HL-60 (cell line): ENCODE results near the gene NRG4.
"Not testable (repeated sequence)": the region's sequence is repeated elsewhere in the genome, so short reads cannot be mapped to it uniquely, and the experiment has no call there.

ENCODE experiments used
- DNase-seq, 2 experiments: peaks; one replicate each; pipeline ENCODE4 v3.0.0-alpha.2; 2010 to 2020; ENCODE audit warnings: low read depth in 1 of 2, low spot score in 1 of 2
- H3K27ac ChIP-seq: fragments of 250-450 bp; sonication (Bioruptor Pico); replicated peaks from 2 replicates; pipeline ENCODE4 v1.5.1; 2020; ENCODE audit warnings: mild to moderate bottlenecking, moderate library complexity
- H3K27me3 ChIP-seq: fragments of 250-450 bp; sonication (Bioruptor Pico); 2 replicates; pipeline ENCODE4 v1.5.1; 2021; ENCODE audit warnings: mild to moderate bottlenecking, moderate library complexity; ENCODE audit not compliant: insufficient read depth, poor library complexity, severe bottlenecking
- H3K4me3 ChIP-seq: replicated peaks from 2 replicates; pipeline ENCODE4 v1.5.1; 2011; ENCODE audit warnings: mild to moderate bottlenecking, control low read depth, low read length; ENCODE audit not compliant: insufficient read depth
- CTCF ChIP-seq: IDR thresholded peaks from one replicate; pipeline ENCODE4 v1.5.1; 2011; ENCODE audit warnings: low read length, control low read depth, inconsistent platforms; ENCODE audit not compliant: insufficient read depth
- GABPA ChIP-seq: IDR thresholded peaks from 2 replicates; pipeline ENCODE4 v1.6.1; 2012; ENCODE audit warnings: low read depth
- POLR2AphosphoS5 ChIP-seq: IDR thresholded peaks from 2 replicates; pipeline ENCODE4 v1.6.1; 2012; ENCODE audit warnings: low read depth
- REST ChIP-seq: IDR thresholded peaks from 2 replicates; pipeline ENCODE4 v1.6.1; 2012; ENCODE audit warnings: low read depth; ENCODE audit not compliant: insufficient replicate concordance
- SPI1 ChIP-seq: IDR thresholded peaks from 2 replicates; pipeline ENCODE4 v1.6.1; 2012; ENCODE audit warnings: low read depth, mild to moderate bottlenecking, borderline replicate concordance

NRG4 gene

GRCh38 chr15:75916978-75917377 lies 95.2 kb downstream of the NRG4 start:
- no peak for DNase-seq
- H3K4me3 ChIP-seq = no peak overlapping the region
- H3K27me3 ChIP-seq = no peaks in the 10 kb centered on the region
- no peak overlapping the region for H3K27ac ChIP-seq
- TF ChIP-seq REST (no peak), CTCF (no peak), POLR2AphosphoS5 (no peak), SPI1 (no peak), GABPA (no peak)

GRCh38 chr15:75910355-75910754 lies 101.9 kb downstream of the NRG4 start:
- DNase-seq, H3K4me3 ChIP-seq, H3K27ac ChIP-seq, H3K27me3 ChIP-seq: not testable (repeated sequence)

- no peak for DNase-seq
- H3K27ac ChIP-seq = no peak overlapping the region
- TF ChIP-seq GABPA = no peak
- TF ChIP-seq CTCF = no peak
- TF ChIP-seq SPI1 = no peak
- TF ChIP-seq REST = no peak
- TF ChIP-seq POLR2AphosphoS5 = no peak
- H3K4me3 ChIP-seq = no peak overlapping the region
- no peaks in the 10 kb centered on the region for H3K27me3 ChIP-seq
Measured at GRCh38 chr15:75905231-75905630, 107.0 kb downstream of the NRG4 start.

- DNase-seq = peak; percentile 92 to 94
- no peaks in the 10 kb centered on the region for H3K27me3 ChIP-seq
- peak within 1 kb of the TSS; percentile 96 for H3K4me3 ChIP-seq
- TF ChIP-seq GABPA = peak; percentile 97
- TF ChIP-seq CTCF = no peak
- peak; percentile 87 for TF ChIP-seq POLR2AphosphoS5
- peak; percentile 7; the same call in 1 of the 2 replicates for TF ChIP-seq SPI1
- no peak for TF ChIP-seq REST
- peak within 1 kb of the TSS; percentile 85 for H3K27ac ChIP-seq
Measured at GRCh38 chr15:75903331-75904239, 108.6 kb downstream of the NRG4 start, which contains the start of gene FBXO22. Gene FBXO22, plus strand, starts transcription at chr15:75903878. Its CDS starts 86 bp downstream, at chr15:75903964.
